ENCODE measurements around the gene FZD4. TPM values are rescaled to one million over a fixed set of nuclear protein-coding genes. Genes with fewer than 3 reads are reported as not detected.

Gene FZD4
- total RNA-seq, 1 experiment from 2014 or later, result 4.4 TPM

GRCh38 chr11:86981777-86982540, 26.8 kb upstream of the FZD4 start:
- Histone ChIP-seq H3K9ac (ENCODE audit: low read length) (no peak overlapping the region), H3K27ac (ENCODE audit: low read depth, low read length) (no peak overlapping the region), H4K20me1 (ENCODE audit: insufficient read depth) (no peaks in the 10 kb centered on the region), H2AFZ (ENCODE audit: low read depth, low read length, poor library complexity, severe bottlenecking) (no peak overlapping the region), H3K4me1 (ENCODE audit: control insufficient read depth in 1 of 2, insufficient read depth in 2 of 2, low read length in 2 of 2) (no peaks in the 10 kb centered on the region), H3K9me3 (ENCODE audit: control insufficient read depth in 1 of 2, insufficient read depth in 1 of 2, low read depth in 1 of 2, low read length in 2 of 2) (no peaks in the 10 kb centered on the region), H3K4me2 (ENCODE audit: low read length) (no peak overlapping the region), H3K4me3 (replicated peaks in 1 of 2; ENCODE audit: low read depth in 1 of 2, low read length in 2 of 2) (no peak overlapping the region), H3K9me2 (ENCODE audit: insufficient read depth) (no peaks in the 10 kb centered on the region), H3K36me3 (ENCODE audit: control insufficient read depth in 1 of 2, insufficient read depth in 2 of 2, low read length in 2 of 2) (no peaks in the 10 kb centered on the region), H3K79me2 (ENCODE audit: insufficient read depth, low read length) (no peaks in the 10 kb centered on the region), H3K27me3 (ENCODE audit: insufficient read depth, low read length) (no peaks in the 10 kb centered on the region)
- POLR2A ChIA-PET, result no interaction called here
- CTCF ChIA-PET, result no interaction called here
- BruUV-seq (replicated peaks), result no TSS peak
- TF ChIP-seq SRF (IDR thresholded peaks at IDR 0.05; ENCODE audit: low read depth) (no peak), SP1 (IDR thresholded peaks at IDR 0.05; ENCODE audit: low read depth) (no peak), YY1 (IDR thresholded peaks at IDR 0.05; ENCODE audit: extremely low read depth, insufficient replicate concordance, low read depth, low read length) (no peak), POLR2A (IDR thresholded peaks at IDR 0.05; ENCODE audit: borderline replicate concordance, extremely low read depth, insufficient read depth, insufficient read length) (no peak), EZH2 (IDR thresholded peaks at IDR 0.05) (no peak), REST (IDR thresholded peaks at IDR 0.05; ENCODE audit: low read depth) (no peak), FOSL1 (IDR thresholded peaks at IDR 0.05; ENCODE audit: low read depth) (no peak), ATF3 (IDR thresholded peaks at IDR 0.05) (no peak), POLR2AphosphoS5 (IDR thresholded peaks at IDR 0.05; ENCODE audit: low read depth, low read length) (no peak), CTCF (IDR thresholded peaks at IDR 0.05 in 2 of 3, conservative IDR thresholded peaks at IDR 0.05 in 1 of 3; ENCODE audit: borderline replicate concordance in 1 of 3, insufficient read depth in 1 of 3, low read depth in 2 of 3, low read length in 2 of 3) (no peak), RAD21 (IDR thresholded peaks at IDR 0.05; ENCODE audit: low read depth) (no peak), ZBTB33 (IDR thresholded peaks at IDR 0.05; ENCODE audit: extremely low read depth, insufficient replicate concordance, low read length) (no peak), ZFX (IDR thresholded peaks at IDR 0.05) (no peak), CBX3 (IDR thresholded peaks at IDR 0.05; ENCODE audit: low read depth) (no peak), ZNF274 (IDR thresholded peaks at IDR 0.05; ENCODE audit: low read depth, low read length) (no peak), MAX (IDR thresholded peaks at IDR 0.05) (no peak)
- no peak for DNase-seq (ENCODE audit: low read depth, low spot score)
- ATAC-seq, result no peak
- intact Hi-C loops (cut with micrococcal nuclease), result no loop called here
- RAD21 ChIA-PET (ENCODE audit: low non-redundant PET in 1 of 2, low total read pairs in 2 of 2, uncharacterized antibody in 2 of 2, unreplicated experiment in 2 of 2), result no interaction called here
